BLaER1 (cell line): ENCODE data around the gene PDZK1.
"Not testable (repeated sequence)": the region's sequence is repeated elsewhere in the genome, so short reads cannot be mapped to it uniquely, and the experiment has no call there.

Experiments used
- H3K27ac ChIP-seq: shearing (Covaris generic); formaldehyde crosslinking; 2 replicates; pipeline ENCODE4 v1.8.1; 2022
- H3K27me3 ChIP-seq: shearing (Covaris generic); formaldehyde crosslinking; 2 replicates; pipeline ENCODE4 v1.8.1; 2022
- H3K36me3 ChIP-seq: shearing (Covaris generic); formaldehyde crosslinking; 2 replicates; pipeline ENCODE4 v1.8.1; 2022
- H3K4me1 ChIP-seq: shearing (Covaris generic); formaldehyde crosslinking; 2 replicates; pipeline ENCODE4 v1.8.1; 2022
- H3K4me2 ChIP-seq: shearing (Covaris generic); formaldehyde crosslinking; 2 replicates; pipeline ENCODE4 v1.8.1; 2022
- H3K4me3 ChIP-seq: shearing (Covaris generic); formaldehyde crosslinking; 2 replicates; pipeline ENCODE4 v1.8.1; 2022
- H3K9ac ChIP-seq: shearing (Covaris generic); formaldehyde crosslinking; 2 replicates; pipeline ENCODE4 v1.8.1; 2022
- H3K9me3 ChIP-seq: shearing (Covaris generic); formaldehyde crosslinking; 2 replicates; pipeline ENCODE4 v1.8.1; 2022
- H4K20me1 ChIP-seq: shearing (Covaris generic); formaldehyde crosslinking; 2 replicates; pipeline ENCODE4 v1.8.1; 2022

PDZK1 gene

GRCh38 chr1:145641886-145642285, 65.3 kb downstream of the PDZK1 start:
- not testable (repeated sequence) for H3K27me3 ChIP-seq, H3K9me3 ChIP-seq, H3K27ac ChIP-seq

GRCh38 chr1:145636237-145636636, 70.9 kb downstream of the PDZK1 start:
- H3K4me2 ChIP-seq, H3K9ac ChIP-seq, H3K27ac ChIP-seq, H3K4me1 ChIP-seq, H3K27me3 ChIP-seq, H4K20me1 ChIP-seq, H3K36me3 ChIP-seq, H3K4me3 ChIP-seq, H3K9me3 ChIP-seq: not testable (repeated sequence)

More at GRCh38 chr1:145641886-145642285, 65.3 kb downstream of the PDZK1 start:
- not testable (repeated sequence) for H4K20me1 ChIP-seq, H3K4me2 ChIP-seq, H3K9ac ChIP-seq, H3K4me1 ChIP-seq, H3K4me3 ChIP-seq, H3K36me3 ChIP-seq

GRCh38 chr1:145622177-145622576, 85.0 kb downstream of the PDZK1 start:
- not testable (repeated sequence) for H3K9me3 ChIP-seq, H3K4me3 ChIP-seq, H3K9ac ChIP-seq, H4K20me1 ChIP-seq, H3K4me1 ChIP-seq, H3K4me2 ChIP-seq, H3K36me3 ChIP-seq, H3K27ac ChIP-seq, H3K27me3 ChIP-seq
